ENCODE results near the gene GPRIN3.

The GPRIN3 gene

DNA sequence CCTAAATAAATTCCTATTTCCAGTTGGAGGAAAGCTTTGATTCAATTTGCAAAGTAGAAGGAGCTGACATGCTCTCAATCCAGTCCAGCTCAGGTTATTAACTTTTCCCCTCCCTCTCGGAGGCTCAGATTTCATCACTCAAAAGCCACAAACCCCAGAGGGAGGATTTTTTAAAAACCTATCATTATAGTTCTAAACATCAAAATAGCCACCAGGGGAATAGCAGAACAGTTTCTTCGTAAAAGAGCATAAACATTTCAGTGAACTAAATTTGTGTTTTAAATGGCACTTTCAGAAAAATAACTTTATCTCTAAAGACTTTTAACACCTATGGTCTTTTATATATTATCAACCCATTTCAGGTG is 8.8 kb downstream of the GPRIN3 start:
- FAIRE-seq (no peak), DNase-seq (ENCODE audit: insufficient read length) (no peak)
- TF ChIP-seq TAF1 (IDR thresholded peaks at IDR 0.05; ENCODE audit: borderline replicate concordance, low read depth, low read length), result no peak

DNA sequence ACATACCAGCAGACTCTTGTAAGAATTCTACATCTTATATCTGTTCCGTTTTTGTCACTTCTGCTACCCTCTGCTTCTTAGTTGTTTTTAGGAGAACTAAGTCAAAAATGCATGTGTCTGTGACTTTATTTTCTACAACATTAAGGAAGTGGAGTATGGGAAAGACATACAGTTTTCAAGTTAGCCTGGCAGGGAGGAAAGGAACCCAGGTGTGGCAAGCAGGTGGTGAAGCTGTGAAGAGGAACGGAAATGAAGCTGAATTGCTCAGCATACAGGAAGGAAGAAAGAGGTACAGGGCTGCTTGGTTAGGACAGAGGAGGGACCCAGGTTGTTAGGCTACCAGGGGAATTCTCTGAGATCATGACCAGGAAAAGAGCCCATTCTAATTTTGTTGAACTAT is 9.4 kb downstream of the GPRIN3 start:
- TF ChIP-seq POLR2AphosphoS5 (IDR thresholded peaks at IDR 0.05; ENCODE audit: low read depth, low read length) (no peak), TAF1 (IDR thresholded peaks at IDR 0.05; ENCODE audit: borderline replicate concordance, low read depth, low read length) (no peak), POLR2A (IDR thresholded peaks at IDR 0.05; ENCODE audit: low read depth, low read length) (no peak)
- DNase-seq (ENCODE audit: insufficient read length) (no peak), FAIRE-seq (peak; percentile 33)

DNA sequence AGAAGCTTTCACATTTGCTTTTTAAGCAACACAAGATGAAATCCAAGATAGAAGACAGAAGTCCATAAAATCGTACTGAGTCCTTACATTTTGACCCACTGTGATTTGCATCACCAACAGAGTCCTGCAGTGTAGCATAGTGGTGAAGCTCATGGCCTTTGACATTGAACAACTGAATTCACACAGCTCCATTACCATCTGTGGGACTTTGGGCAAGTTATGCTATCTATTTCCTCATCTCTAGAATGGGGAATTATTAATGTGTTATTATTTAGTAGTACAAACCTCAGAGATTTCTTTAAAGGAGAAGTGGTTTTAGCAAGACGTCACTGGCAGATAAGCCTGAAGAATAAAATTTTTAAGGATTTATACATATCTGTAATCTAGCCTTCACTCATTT is 10.7 kb downstream of the GPRIN3 start:
- DNase-seq (ENCODE audit: insufficient read length), result no peak
- TF ChIP-seq POLR2AphosphoS5 (IDR thresholded peaks at IDR 0.05; ENCODE audit: low read depth, low read length) (no peak), POLR2A (IDR thresholded peaks at IDR 0.05; ENCODE audit: low read depth, low read length) (no peak), TAF1 (IDR thresholded peaks at IDR 0.05; ENCODE audit: borderline replicate concordance, low read depth, low read length) (no peak)
- no peak for FAIRE-seq

DNA sequence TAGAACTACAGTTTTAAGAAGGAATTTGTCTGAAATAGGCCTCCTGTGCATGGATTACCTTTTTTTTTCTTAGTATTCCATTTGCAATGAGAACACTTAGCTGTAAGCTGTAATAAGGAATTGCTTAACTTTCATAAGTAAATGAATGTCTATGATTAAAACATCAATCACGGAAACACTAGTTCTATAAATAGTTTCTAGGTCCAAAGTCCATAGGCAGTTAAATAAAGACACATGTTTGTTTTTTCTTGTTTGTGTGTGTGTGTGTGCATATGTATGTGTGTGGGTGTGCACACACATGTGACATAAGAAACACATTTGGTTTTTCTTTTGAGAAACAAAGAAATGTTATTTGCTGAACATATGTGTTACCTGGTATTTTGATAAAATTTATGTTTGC is 11.2 kb downstream of the GPRIN3 start:
- TF ChIP-seq POLR2AphosphoS5 (IDR thresholded peaks at IDR 0.05; ENCODE audit: low read depth, low read length), result no peak
- no peak for TF ChIP-seq POLR2A (IDR thresholded peaks at IDR 0.05; ENCODE audit: low read depth, low read length)
- TF ChIP-seq TAF1 (IDR thresholded peaks at IDR 0.05; ENCODE audit: borderline replicate concordance, low read depth, low read length), result no peak
- FAIRE-seq (no peak), DNase-seq (ENCODE audit: insufficient read length) (no peak)

DNA sequence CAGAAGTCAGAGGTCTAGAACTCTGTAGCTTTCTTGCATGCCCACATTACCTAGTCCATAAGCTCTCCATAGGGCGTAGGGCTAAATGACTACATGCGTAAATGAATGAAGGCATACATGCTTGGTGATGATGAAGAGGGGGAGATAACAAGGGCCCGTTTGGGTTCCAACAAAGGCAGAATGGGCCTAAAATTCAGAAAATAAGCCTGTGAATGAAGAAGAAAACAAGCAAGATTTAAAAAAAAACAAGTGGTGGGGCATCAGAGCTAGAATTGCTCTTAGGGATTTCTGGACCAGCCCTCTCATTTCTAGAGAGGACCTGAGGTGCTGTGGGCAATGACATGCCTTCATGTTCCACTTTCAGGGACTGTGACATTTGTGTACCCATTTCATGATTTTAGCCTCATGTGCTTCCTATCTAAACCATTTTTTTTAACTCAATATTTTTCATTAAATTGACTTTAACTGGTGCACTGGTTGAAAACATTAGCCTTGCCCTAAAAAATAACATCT is 12.1 kb downstream of the GPRIN3 start:
- no peak for TF ChIP-seq TAF1 (IDR thresholded peaks at IDR 0.05; ENCODE audit: borderline replicate concordance, low read depth, low read length)
- TF ChIP-seq POLR2A (IDR thresholded peaks at IDR 0.05; ENCODE audit: low read depth, low read length), result no peak
- no peak for TF ChIP-seq POLR2AphosphoS5 (IDR thresholded peaks at IDR 0.05; ENCODE audit: low read depth, low read length)
- FAIRE-seq (no peak), DNase-seq (ENCODE audit: insufficient read length) (no peak)

DNA sequence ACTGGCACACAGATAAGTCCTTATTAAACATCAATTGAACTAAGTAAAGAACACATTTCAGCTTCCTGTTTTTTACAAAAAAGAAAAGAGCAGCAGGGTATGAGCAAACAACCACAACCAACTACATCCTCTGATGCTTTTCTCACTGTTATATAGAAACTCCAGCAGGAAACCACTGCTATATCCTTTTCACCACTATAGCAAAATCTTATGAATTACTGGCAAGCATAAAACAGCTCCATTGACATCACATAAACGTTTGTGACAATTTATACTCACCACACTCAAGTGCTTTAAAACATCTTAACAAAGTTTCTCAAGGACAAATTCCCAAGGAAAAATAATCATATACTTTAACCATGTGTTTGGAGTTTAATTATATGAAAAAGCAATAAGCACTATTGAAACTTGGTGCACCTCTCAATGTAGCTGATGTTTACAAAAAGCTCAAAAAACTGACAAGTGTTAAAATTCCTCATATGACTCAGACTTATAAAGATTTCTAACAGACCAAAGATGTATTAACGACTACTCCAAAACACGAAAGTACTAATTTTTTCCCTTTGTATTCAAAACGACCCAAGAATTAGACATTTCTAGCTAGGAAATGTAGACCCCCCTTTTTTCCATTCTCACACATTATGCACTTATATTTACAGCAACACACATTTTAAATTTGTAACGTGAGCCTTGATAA is 12.9 kb downstream of the GPRIN3 start:
- FAIRE-seq (no peak), DNase-seq (ENCODE audit: insufficient read length) (no peak)
- TF ChIP-seq POLR2AphosphoS5 (IDR thresholded peaks at IDR 0.05; ENCODE audit: low read depth, low read length), result no peak
- TF ChIP-seq POLR2A (IDR thresholded peaks at IDR 0.05; ENCODE audit: low read depth, low read length), result no peak
- no peak for TF ChIP-seq TAF1 (IDR thresholded peaks at IDR 0.05; ENCODE audit: borderline replicate concordance, low read depth, low read length)

DNA sequence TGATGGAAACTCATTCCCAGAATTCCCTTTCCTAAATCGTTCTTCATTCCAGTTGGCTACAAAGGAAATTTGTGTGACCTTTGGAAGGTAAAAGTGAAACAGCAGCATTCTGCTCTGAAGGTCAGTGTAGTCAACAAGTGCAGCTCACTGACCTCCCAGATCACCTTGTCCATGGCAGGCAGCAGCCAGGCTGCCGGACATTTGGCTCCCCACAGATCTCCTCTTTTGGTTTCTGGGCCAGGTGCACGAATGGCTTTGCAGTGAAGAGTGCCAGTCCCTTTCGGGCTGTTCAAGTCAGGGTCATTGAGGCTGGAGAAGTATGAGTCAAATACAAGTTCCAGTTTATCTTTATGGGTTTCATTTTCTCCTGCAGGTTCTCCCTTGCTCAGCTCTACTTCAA is 14.3 kb downstream of the GPRIN3 start:
- DNase-seq (ENCODE audit: insufficient read length), result no peak
- FAIRE-seq, result no peak
- TF ChIP-seq POLR2A (IDR thresholded peaks at IDR 0.05; ENCODE audit: low read depth, low read length) (no peak), TAF1 (IDR thresholded peaks at IDR 0.05; ENCODE audit: borderline replicate concordance, low read depth, low read length) (no peak), POLR2AphosphoS5 (IDR thresholded peaks at IDR 0.05; ENCODE audit: low read depth, low read length) (no peak)

DNA sequence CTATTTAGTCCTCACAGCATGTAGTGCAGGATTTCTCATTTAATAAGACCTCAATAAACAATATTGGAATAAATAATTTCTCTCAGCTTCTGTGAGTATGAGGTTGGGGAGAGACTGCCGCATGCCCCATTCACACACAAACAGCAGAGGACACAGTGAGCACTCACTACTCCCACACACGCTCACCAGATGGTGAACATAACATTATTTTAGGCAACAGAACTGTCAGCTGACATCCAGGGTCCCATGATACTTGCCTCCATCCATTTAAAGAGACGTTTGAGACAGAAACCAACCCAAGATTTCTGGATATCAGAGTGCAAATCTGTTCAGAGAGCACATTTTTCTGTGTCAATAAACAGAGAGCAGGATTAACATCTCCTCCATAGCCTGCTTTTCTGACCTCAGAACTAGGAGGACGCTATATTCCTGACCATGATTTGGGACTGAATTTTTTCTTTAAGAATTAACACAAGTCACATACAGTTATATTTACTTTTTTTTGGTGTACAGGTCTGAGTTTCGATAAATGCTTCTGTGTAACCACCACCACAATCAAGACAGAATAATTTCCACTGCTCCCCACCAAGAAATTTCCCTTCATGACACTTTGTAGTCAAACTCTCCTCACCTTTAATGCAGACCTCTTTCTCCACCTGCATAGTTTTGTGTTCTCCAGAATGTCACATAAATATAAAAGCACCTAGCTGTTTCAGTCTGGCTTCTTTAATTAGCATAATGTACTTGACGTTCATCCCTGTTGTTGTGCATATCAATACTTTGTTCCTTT is 16.7 kb downstream of the GPRIN3 start:
- FAIRE-seq (no peak), DNase-seq (ENCODE audit: insufficient read length) (no peak)
- TF ChIP-seq POLR2A (IDR thresholded peaks at IDR 0.05; ENCODE audit: low read depth, low read length), result no peak
- TF ChIP-seq TAF1 (IDR thresholded peaks at IDR 0.05; ENCODE audit: borderline replicate concordance, low read depth, low read length), result no peak

DNA sequence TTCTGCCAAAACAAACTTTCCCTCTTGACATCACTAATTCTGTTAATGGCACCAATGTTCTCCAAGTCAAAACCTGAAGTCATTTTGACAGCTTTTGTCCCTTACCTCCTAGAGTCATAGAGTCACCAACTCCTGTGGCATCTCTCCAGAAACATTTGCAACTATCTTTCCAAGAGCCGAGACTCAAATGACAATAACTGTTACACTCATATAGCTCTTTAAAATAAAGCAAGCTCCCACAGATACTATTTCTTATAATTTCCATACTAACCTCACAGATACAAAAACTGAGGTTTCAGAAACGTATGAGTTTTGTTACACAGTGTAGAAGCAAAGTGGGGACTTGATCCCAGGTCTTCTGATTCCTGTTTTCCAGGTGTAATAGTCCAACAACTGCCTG is 18.3 kb downstream of the GPRIN3 start:
- TF ChIP-seq POLR2A (IDR thresholded peaks at IDR 0.05; ENCODE audit: low read depth, low read length) (no peak), TAF1 (IDR thresholded peaks at IDR 0.05; ENCODE audit: borderline replicate concordance, low read depth, low read length) (no peak), POLR2AphosphoS5 (IDR thresholded peaks at IDR 0.05; ENCODE audit: low read depth, low read length) (no peak)
- FAIRE-seq, result no peak
- DNase-seq (ENCODE audit: insufficient read length), result no peak

DNA sequence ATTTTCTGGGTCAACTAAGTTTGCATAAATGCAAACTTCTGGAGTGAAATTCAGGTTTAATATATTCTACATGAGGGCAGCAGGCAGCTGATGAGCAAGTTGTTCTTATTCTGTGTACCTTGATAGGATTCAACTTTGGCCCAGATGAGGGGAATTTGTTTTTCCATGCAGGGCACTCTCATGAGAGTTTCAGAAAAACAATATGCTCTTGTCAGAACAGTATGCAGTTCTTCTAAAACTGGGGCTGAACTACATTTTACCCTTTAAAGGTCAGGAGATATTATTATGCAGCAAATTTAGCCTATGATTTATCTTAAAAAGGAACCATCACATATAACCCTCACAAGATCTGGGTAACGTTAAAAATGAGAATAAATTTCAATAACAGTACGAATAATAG is 19.2 kb downstream of the GPRIN3 start:
- no peak for TF ChIP-seq POLR2A (IDR thresholded peaks at IDR 0.05; ENCODE audit: low read depth, low read length)
- no peak for TF ChIP-seq POLR2AphosphoS5 (IDR thresholded peaks at IDR 0.05; ENCODE audit: low read depth, low read length)
- TF ChIP-seq TAF1 (IDR thresholded peaks at IDR 0.05; ENCODE audit: borderline replicate concordance, low read depth, low read length), result no peak

DNA sequence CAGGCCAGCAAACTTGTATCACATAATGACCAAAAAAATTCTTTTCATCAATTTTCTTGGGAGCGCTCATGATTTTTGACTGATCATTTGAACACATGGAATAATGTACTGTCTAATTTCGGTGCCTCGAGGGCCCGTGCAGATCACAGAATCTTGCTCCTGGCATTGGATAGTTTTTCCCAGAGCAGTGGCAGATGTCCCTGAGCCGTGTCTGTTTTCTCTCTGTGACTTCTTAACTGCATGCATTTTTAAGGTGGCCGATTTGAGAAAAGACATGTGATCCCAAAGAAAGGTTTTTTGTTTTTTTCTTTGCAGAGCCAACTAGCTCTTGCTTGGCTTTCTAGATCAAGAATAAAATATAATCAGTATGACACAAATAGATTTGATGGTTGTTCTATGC is 19.7 kb downstream of the GPRIN3 start:
- FAIRE-seq, result no peak

More for the DNA sequence above, 19.2 kb downstream of the GPRIN3 start:
- no peak for DNase-seq (ENCODE audit: insufficient read length)
- no peak for FAIRE-seq

DNA sequence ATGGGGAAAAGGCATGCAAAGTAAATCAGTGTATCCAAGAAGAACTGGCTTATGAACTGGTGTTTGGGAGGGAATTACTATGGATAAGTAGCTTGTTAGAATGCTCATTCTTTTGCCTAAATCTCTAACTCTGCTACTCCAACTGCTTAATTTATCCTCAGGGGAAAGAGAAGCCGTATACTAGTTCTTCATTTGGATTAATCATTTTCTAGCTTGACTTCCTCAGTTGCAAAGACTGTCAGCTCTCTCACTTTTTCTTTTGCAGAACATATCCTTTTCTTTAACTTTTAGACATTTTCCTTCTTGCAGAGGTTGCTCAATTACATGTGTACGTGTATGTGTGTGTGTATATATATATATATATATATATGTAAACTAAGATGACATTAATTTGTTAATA is 21.9 kb downstream of the GPRIN3 start:
- no peak for FAIRE-seq
- DNase-seq (ENCODE audit: insufficient read length), result no peak
- TF ChIP-seq POLR2A (IDR thresholded peaks at IDR 0.05; ENCODE audit: low read depth, low read length) (no peak), POLR2AphosphoS5 (IDR thresholded peaks at IDR 0.05; ENCODE audit: low read depth, low read length) (no peak), TAF1 (IDR thresholded peaks at IDR 0.05; ENCODE audit: borderline replicate concordance, low read depth, low read length) (no peak)

More for the DNA sequence above, 19.7 kb downstream of the GPRIN3 start:
- no peak for TF ChIP-seq POLR2AphosphoS5 (IDR thresholded peaks at IDR 0.05; ENCODE audit: low read depth, low read length)
- TF ChIP-seq TAF1 (IDR thresholded peaks at IDR 0.05; ENCODE audit: borderline replicate concordance, low read depth, low read length), result no peak
- TF ChIP-seq POLR2A (IDR thresholded peaks at IDR 0.05; ENCODE audit: low read depth, low read length), result no peak
- no peak for DNase-seq (ENCODE audit: insufficient read length)
